H1 (cell line): ENCODE measurements around the gene CDK19. TPM values are rescaled to one million over a fixed set of nuclear protein-coding genes. Genes with fewer than 3 reads are reported as not detected.

Experiments used
- CTCF ChIA-PET: fragments of 300-600 bp; sonication (Branson Sonifier 250); formaldehyde crosslinking; loops from one replicate; lab custom pipeline; 2021; ENCODE audit not compliant: partially characterized antibody; lab: Charles Lee
- POLR2A ChIA-PET: fragments of 300-600 bp; sonication (Branson Sonifier 250); formaldehyde crosslinking; loops from one replicate; lab custom pipeline; 2021; ENCODE audit warnings: inconsistent platforms; ENCODE audit not compliant: partially characterized antibody; lab: Charles Lee
- DNase-seq, 2 experiments: peaks; one replicate each; pipeline versions ENCODE4 v3.0.0 to v3.0.0-alpha.2; 2010 to 2022; ENCODE audit warnings: low spot score in 2 of 2, low read depth in 1 of 2, mixed read lengths in 1 of 2
- FAIRE-seq: peaks from 2 replicates; lab custom pipeline; 2011; peaks lifted over from hg19 to GRCh38; lab: Jason Lieb, UNC
- H2AFZ ChIP-seq: 2 replicates; pipeline ENCODE4 v1.8.1; 2012; ENCODE audit warnings: low read length, inconsistent platforms
- H2AK5ac ChIP-seq: 2 replicates; pipeline ENCODE4 v1.6.1; 2013; ENCODE audit warnings: low read depth, low read length
- H2BK120ac ChIP-seq: replicated peaks from 2 replicates; pipeline ENCODE3; 2013; ENCODE audit warnings: low read depth, low read length, inconsistent platforms
- H2BK12ac ChIP-seq: 2 replicates; pipeline ENCODE4 v1.6.1; 2013; ENCODE audit warnings: low read depth, low read length
- H2BK15ac ChIP-seq: 2 replicates; pipeline ENCODE4 v1.6.1; 2013; ENCODE audit warnings: low read length
- H2BK20ac ChIP-seq: 2 replicates; pipeline ENCODE4 v1.6.1; 2013; ENCODE audit warnings: low read length
- H2BK5ac ChIP-seq: 2 replicates; pipeline ENCODE4 v1.6.1; 2013; ENCODE audit warnings: low read depth, low read length
- H3K14ac ChIP-seq: 2 replicates; pipeline ENCODE4 v1.6.1; 2013; ENCODE audit warnings: inconsistent platforms; ENCODE audit not compliant: insufficient read length
- H3K18ac ChIP-seq: 2 replicates; pipeline ENCODE4 v1.6.1; 2013; ENCODE audit warnings: low read length; ENCODE audit errors: extremely low read depth
- H3K23ac ChIP-seq: 2 replicates; pipeline ENCODE4 v1.6.1; 2013; ENCODE audit warnings: inconsistent platforms; ENCODE audit not compliant: insufficient read length
- H3K23me2 ChIP-seq: 2 replicates; pipeline ENCODE4 v1.6.1; 2013; ENCODE audit warnings: low read depth, low read length
- H3K27ac ChIP-seq: 2 replicates; pipeline ENCODE4 v1.6.1; 2011; ENCODE audit warnings: low read depth, low read length, inconsistent platforms
- H3K27me3 ChIP-seq, 4 experiments: replicated peaks in 1 of 4; 1 replicate in 1 of 4; 2 replicates in 3 of 4; pipeline versions ENCODE4 v1.6.1 to v1.8.1; 2011 to 2013; ENCODE audit warnings: low read length in 3 of 4, mild to moderate bottlenecking in 3 of 4, inconsistent platforms in 2 of 4, mixed read lengths in 2 of 4, moderate library complexity in 1 of 4; ENCODE audit not compliant: control insufficient read depth in 3 of 4, insufficient read depth in 3 of 4; ENCODE audit errors: extremely low read depth in 1 of 4
- H3K36me3 ChIP-seq, 4 experiments: 2 replicates each; pipeline versions ENCODE4 v1.6.1 to v1.8.1; 2011 to 2013; ENCODE audit warnings: mild to moderate bottlenecking in 4 of 4, low read length in 3 of 4, moderate library complexity in 2 of 4, control low read depth in 1 of 4, inconsistent platforms in 1 of 4; ENCODE audit not compliant: insufficient read depth in 4 of 4, control insufficient read depth in 2 of 4
- H3K4ac ChIP-seq: replicated peaks from 2 replicates; pipeline ENCODE3; 2013; ENCODE audit warnings: low read length, low read depth, mixed read lengths, inconsistent platforms; ENCODE audit not compliant: insufficient read length
- H3K4me1 ChIP-seq, 4 experiments: replicated peaks in 1 of 4; 1 replicate in 1 of 4; 2 replicates in 3 of 4; pipeline versions ENCODE4 v1.6.1 to v1.8.1; 2011 to 2013; ENCODE audit warnings: low read length in 3 of 4, inconsistent platforms in 2 of 4, mixed read lengths in 1 of 4; ENCODE audit not compliant: insufficient read depth in 4 of 4, control insufficient read depth in 3 of 4
- H3K4me2 ChIP-seq, 2 experiments: 2 replicates each; pipeline versions ENCODE4 v1.6.1 to v1.8.1; 2011 to 2013; ENCODE audit warnings: low read depth in 2 of 2, low read length in 2 of 2, control low read depth in 1 of 2, inconsistent platforms in 1 of 2, mild to moderate bottlenecking in 1 of 2; ENCODE audit not compliant: insufficient read depth in 1 of 2
- H3K4me3 ChIP-seq, 4 experiments: fragments of 200-600, 300-600 bp in 1 of 4; sonication (generic), shearing (Covaris generic), sonication (Bioruptor Twin) in 1 of 4; 2 replicates each; pipeline versions ENCODE4 v1.5.1 to v1.8.1; 2011 to 2016; ENCODE audit warnings: low read length in 4 of 4, low read depth in 3 of 4, control low read depth in 2 of 4, inconsistent platforms in 2 of 4, mild to moderate bottlenecking in 2 of 4, mixed read lengths in 1 of 4, moderate library complexity in 1 of 4; ENCODE audit not compliant: insufficient read depth in 2 of 4; ENCODE audit errors: extremely low read depth in 1 of 4
- H3K56ac ChIP-seq: replicated peaks from 2 replicates; pipeline ENCODE3; 2013; ENCODE audit warnings: low read depth, mild to moderate bottlenecking, mixed read lengths, low read length, inconsistent platforms; ENCODE audit not compliant: insufficient read length
- H3K79me1 ChIP-seq: 2 replicates; pipeline ENCODE4 v1.6.1; 2013; ENCODE audit warnings: low read depth, low read length, control low read depth
- H3K79me2 ChIP-seq, 2 experiments: 2 replicates each; pipeline versions ENCODE4 v1.6.1 to v1.8.1; 2012 to 2013; ENCODE audit warnings: low read length in 2 of 2, mild to moderate bottlenecking in 2 of 2, inconsistent platforms in 1 of 2; ENCODE audit not compliant: insufficient read depth in 2 of 2, control insufficient read depth in 1 of 2
- H3K9ac ChIP-seq, 4 experiments: replicated peaks in 1 of 4; 1 replicate in 1 of 4; 2 replicates in 3 of 4; pipeline versions ENCODE4 v1.6.1 to v1.8.1; 2011 to 2013; ENCODE audit warnings: low read depth in 3 of 4, low read length in 3 of 4, control low read depth in 2 of 4, mild to moderate bottlenecking in 2 of 4, moderate library complexity in 2 of 4, inconsistent platforms in 1 of 4; ENCODE audit errors: extremely low read depth in 1 of 4
- H3K9me3 ChIP-seq, 2 experiments: 2 replicates each; pipeline versions ENCODE4 v1.6.1 to v1.8.1; 2012 to 2013; ENCODE audit warnings: mild to moderate bottlenecking in 2 of 2, moderate library complexity in 2 of 2, control low read depth in 1 of 2, inconsistent platforms in 1 of 2, low read depth in 1 of 2, low read length in 1 of 2, mixed read lengths in 1 of 2; ENCODE audit not compliant: insufficient read depth in 2 of 2
- H4K20me1 ChIP-seq, 2 experiments: replicated peaks in 1 of 2; 2 replicates each; pipeline versions ENCODE3 to v1.8.1; 2011 to 2013; ENCODE audit warnings: inconsistent platforms in 2 of 2, low read length in 2 of 2, mild to moderate bottlenecking in 1 of 2; ENCODE audit not compliant: insufficient read depth in 2 of 2, control insufficient read depth in 1 of 2
- H4K5ac ChIP-seq: 2 replicates; pipeline ENCODE4 v1.6.1; 2013; ENCODE audit warnings: low read length, low read depth, mixed read lengths, inconsistent platforms; ENCODE audit not compliant: insufficient read length
- H4K8ac ChIP-seq: 2 replicates; pipeline ENCODE4 v1.8.0; 2013; ENCODE audit warnings: mild to moderate bottlenecking, moderate library complexity, low read length, inconsistent platforms; ENCODE audit not compliant: insufficient read depth; ENCODE audit errors: extremely low read depth
- H4K91ac ChIP-seq: replicated peaks from 2 replicates; pipeline ENCODE3; 2013; ENCODE audit warnings: low read length, mixed read lengths, inconsistent platforms; ENCODE audit not compliant: insufficient read length
- CBX5 ChIP-seq: fragments of 300-800, 300-1000 bp; sonication (generic); IDR thresholded peaks from 2 replicates; pipeline ENCODE4 v1.7.1; 2016; ENCODE audit warnings: antibody characterized with exemption, low read length, low read depth
- WGBS, 2 experiments: shearing (Covaris generic) in 1 of 2; methylation state at CpG; one replicate each; pipeline versions ENCODE4 v1.1.6 to v1.1.7; 2013 to 2015; ENCODE audit warnings: low lambda C conversion rate in 2 of 2, mixed read lengths in 2 of 2, inconsistent platforms in 1 of 2, low coverage in 1 of 2, missing lambda C conversion rate in 1 of 2; ENCODE audit not compliant: insufficient replicate concordance in 2 of 2, insufficient coverage in 1 of 2, insufficient read length in 1 of 2; ENCODE audit errors: extremely low coverage in 1 of 2, missing lambda C conversion rate in 1 of 2; 5-methylcytosine and 5-hydroxymethylcytosine counted together
- polyA plus RNA-seq, 7 experiments: library from polyadenylated mRNA; depleted of rRNA in 3 of 7; stranded (reverse) in 5 of 7; unstranded in 2 of 7; fragments of >200 nt in 5 of 7; fragments of 200-250 nt in 2 of 7; gene quantifications; 1 replicate in 5 of 7; 2 replicates in 1 of 7; 4 replicates in 1 of 7; pipeline versions ENCODE4 v1.2.1 to v1.2.3, GENCODE V29; 2011 to 2013; ENCODE audit warnings: missing spikeins in 2 of 7, mixed read lengths in 2 of 7
- total RNA-seq: library from RNA; stranded (reverse); fragmentation: NEBNext Ultra II Directional; extraction: Animal tissue kit (Norgen Biotek cat#: 25700); gene quantifications from 2 replicates; pipeline ENCODE4 v1.2.1, GENCODE V29; 2021

CDK19 gene
- total and polyA plus RNA-seq, 2 of the 8 experiments (the other 6 are each of a cell fraction or from before 2014, with no cell fraction given), result 4.9 to 12.6 TPM

- no peaks in the 10 kb centered on the region for H3K23me2 ChIP-seq
- no peaks in the 10 kb centered on the region for H3K36me3 ChIP-seq
- H3K18ac ChIP-seq, result no peak overlapping the region
- no peak overlapping the region for H4K91ac ChIP-seq
- H3K79me2 ChIP-seq, result no peaks in the 10 kb centered on the region
- H4K8ac ChIP-seq, result no peak overlapping the region
- 83% methylated on average over 2 of the region's 2 CpGs; no CpG with 5 or more reads in 1 of the 2 experiments for WGBS, 2 experiments
- no peak for TF ChIP-seq CBX5
- H4K5ac ChIP-seq, result no peak overlapping the region
- H3K56ac ChIP-seq, result no peak overlapping the region
- no peak overlapping the region for H3K27ac ChIP-seq
- ChIA-PET CTCF (no interaction called here), POLR2A (no interaction called here)
- H3K9ac ChIP-seq, result no peak overlapping the region
- no peaks in the 10 kb centered on the region for H3K4me1 ChIP-seq
- no peaks in the 10 kb centered on the region for H3K9me3 ChIP-seq
- H2BK5ac ChIP-seq, result no peak overlapping the region
- H3K27me3 ChIP-seq, result no peaks in the 10 kb centered on the region
- no peak overlapping the region for H2AK5ac ChIP-seq
- no peak overlapping the region for H3K4me2 ChIP-seq
- no peak overlapping the region for H2BK20ac ChIP-seq
- H3K14ac ChIP-seq, result no peak overlapping the region
- no peak overlapping the region for H3K4ac ChIP-seq
- FAIRE-seq, result no peak
- H2BK12ac ChIP-seq, result no peak overlapping the region
- no peak overlapping the region for H3K4me3 ChIP-seq
- no peak overlapping the region for H2BK15ac ChIP-seq
- DNase-seq, result no peak
- no peak overlapping the region for H2AFZ ChIP-seq
- no peak overlapping the region for H3K23ac ChIP-seq
- no peak overlapping the region for H2BK120ac ChIP-seq
- no peaks in the 10 kb centered on the region for H4K20me1 ChIP-seq
- H3K79me1 ChIP-seq, result no peaks in the 10 kb centered on the region
Measured at GRCh38 chr6:110823146-110823545, 7.9 kb upstream of the CDK19 start.
